Measurements from ENCODE around the gene DHRS7. TPM values are rescaled to one million over a fixed set of nuclear protein-coding genes. Genes with fewer than 3 reads are reported as not detected.

Gene DHRS7
- total and polyA plus RNA-seq, 10 of the 15 experiments (the other 5 are each of a cell fraction or from before 2014, with no cell fraction given), result 55.0 to 99.8 (median 62.2) TPM

- Histone ChIP-seq H3K4me3 (peak overlapping the region; percentile 92), H3K27me3 (replicated peaks in 1 of 2; ENCODE audit: control insufficient read depth in 2 of 2, insufficient read depth in 2 of 2, low read length in 1 of 2) (no peaks in the 10 kb centered on the region), H3K9me3 (replicated peaks; ENCODE audit: control insufficient read depth, insufficient read depth, low read length) (no peaks in the 10 kb centered on the region), H3K4me1 (ENCODE audit: control insufficient read depth, insufficient read depth, low read length) (peaks cover 20% of the 10 kb centered on the region), H3K79me2 (ENCODE audit: control insufficient read depth, insufficient read depth, low read length) (peaks cover 23% of the 10 kb centered on the region), H3K4me2 (ENCODE audit: control insufficient read depth, insufficient read depth) (peak overlapping the region; percentile 70), H4K20me1 (ENCODE audit: control insufficient read depth, insufficient read depth) (no peaks in the 10 kb centered on the region), H3K36me3 (ENCODE audit: control insufficient read depth in 2 of 2, insufficient read depth in 2 of 2, low read length in 1 of 2) (no peaks in the 10 kb centered on the region), H2AFZ (ENCODE audit: control insufficient read depth, low read depth, low read length) (no peak overlapping the region), H3K9ac (ENCODE audit: control insufficient read depth, insufficient read depth, low read length) (no peak overlapping the region), H3K27ac (ENCODE audit: control insufficient read depth, insufficient read depth) (no peak overlapping the region)
- ATAC-seq (no peak), DNase-seq (ENCODE audit: low read depth, low spot score) (no peak), FAIRE-seq (no peak)
- POLR2A ChIA-PET, result interaction anchor here (0.6 to 4.3 kb wide), 5 partner anchors 16 to 1835 kb away, joined by 3 to 20 read pairs (median 5); partner anchors contain the start of genes PCNX4 and PPM1A
- intact Hi-C loops (cut with micrococcal nuclease; ENCODE audit: unreplicated experiment), result loop anchor here (10.0 kb wide), 1 partner anchor 679 kb away; the partner anchor contains the start of genes JKAMP and L3HYPDH
- RAD21 ChIA-PET (ENCODE audit: unreplicated experiment), result interaction anchor here (1.2 to 5.7 kb wide), 6 partner anchors 11 to 219 kb away, joined by 4 to 98 read pairs (median 10); partner anchors contain the start of gene PCNX4
- 0 out of 2 replicates have a peak, but pooled peaks have one; percentile 38 for TF ChIP-seq YY1 (IDR thresholded peaks at IDR 0.05; ENCODE audit: low read depth, low read length)
- no peak for TF ChIP-seq MEF2A (IDR thresholded peaks at IDR 0.05; ENCODE audit: insufficient read depth, low read depth, low read length)
- TF ChIP-seq FOS (IDR thresholded peaks at IDR 0.05; ENCODE audit: borderline replicate concordance, extremely low read depth, insufficient read length), result no peak
- TF ChIP-seq MLLT1 (IDR thresholded peaks at IDR 0.05), result peak; percentile 91
- CTCF ChIA-PET, result interaction anchor here (0.9 to 9.2 kb wide), 8 partner anchors 20 to 200 kb away, joined by 3 to 149 read pairs (median 9); no protein-coding TSS in a partner anchor
- BruUV-seq (replicated peaks), result TSS peak; percentile 72
- 88% methylated on average over 6 of the region's 6 CpGs for WGBS (ENCODE audit: insufficient coverage, insufficient replicate concordance, low lambda C conversion rate, missing lambda C conversion rate)
- SMC1A ChIA-PET (ENCODE audit: uncharacterized antibody, unreplicated experiment), result interaction anchor here (1.0 to 11.2 kb wide), 6 partner anchors 17 to 201 kb away, joined by 3 to 149 read pairs (median 23); partner anchors contain the start of gene PCNX4
- in situ Hi-C loops (cut with MboI), result loop anchor here (25.0 kb wide), 1 partner anchor 676 kb away; the partner anchor contains the start of genes JKAMP and L3HYPDH
These were observed 1.5 kb downstream of the DHRS7 start for GRCh38 chr14:60163693-60164092.

All from GM12878 (cell line).